ENCODE results near the gene SLC38A5. TPM values are rescaled to one million over a fixed set of nuclear protein-coding genes. Genes with fewer than 3 reads are reported as not detected.

SLC38A5 gene
- total RNA-seq, 1 experiment from 2014 or later = 50.6 TPM

GRCh38 chrX:48513670-48514069, 43.6 kb upstream of the SLC38A5 start:
- TF ChIP-seq E2F5 (CRISPR knock-in tag; IDR thresholded peaks at IDR 0.05) = no peak
- TF ChIP-seq ZNF532 (CRISPR knock-in tag; IDR thresholded peaks at IDR 0.05; ENCODE audit: borderline replicate concordance) = no peak
- no peak for TF ChIP-seq CREM (CRISPR knock-in tag; IDR thresholded peaks at IDR 0.05)
- no peak for TF ChIP-seq HMGA2 (CRISPR knock-in tag; IDR thresholded peaks at IDR 0.05)
- no peak overlapping the region for H3K4me3 Mint-ChIP-seq
- no peaks in the 10 kb centered on the region for H3K9me3 Mint-ChIP-seq
- POLR2A ChIA-PET = no interaction called here
- no peaks in the 10 kb centered on the region; the same call in none of the 2 replicates for H3K27me3 Mint-ChIP-seq (ENCODE audit: low read depth)
- peaks cover 7% of the 10 kb centered on the region for H3K4me1 Mint-ChIP-seq
- no peak overlapping the region for H3K27ac Mint-ChIP-seq
- ATAC-seq (no peak), DNase-seq (ENCODE audit: low spot score) (no peak)
- CTCF ChIA-PET = no interaction called here
- peaks cover 3% of the 10 kb centered on the region; the same call in 1 of the 2 replicates for H3K36me3 Mint-ChIP-seq

- peaks cover 3% of the 10 kb centered on the region; the same call in 1 of the 2 replicates for H3K36me3 Mint-ChIP-seq
- peaks cover 7% of the 10 kb centered on the region for H3K4me1 Mint-ChIP-seq
- H3K27me3 Mint-ChIP-seq (ENCODE audit: low read depth) = no peaks in the 10 kb centered on the region; the same call in none of the 2 replicates
- ChIA-PET CTCF (no interaction called here), POLR2A (no interaction called here)
- H3K27ac Mint-ChIP-seq = no peak overlapping the region
- H3K9me3 Mint-ChIP-seq = no peaks in the 10 kb centered on the region
- DNase-seq (ENCODE audit: low spot score) (no peak), ATAC-seq (no peak)
- H3K4me3 Mint-ChIP-seq = no peak overlapping the region
- no peak for TF ChIP-seq AR (CRISPR knock-in tag; IDR thresholded peaks at IDR 0.05)
- TF ChIP-seq JAZF1 (CRISPR knock-in tag; IDR thresholded peaks at IDR 0.05) = no peak
- TF ChIP-seq ELF4 (CRISPR knock-in tag; IDR thresholded peaks at IDR 0.05; ENCODE audit: low read depth) = no peak
- TF ChIP-seq MXD4 (CRISPR knock-in tag; IDR thresholded peaks at IDR 0.05; ENCODE audit: borderline replicate concordance) = no peak
- no peak for TF ChIP-seq GRHL2 (CRISPR knock-in tag; IDR thresholded peaks at IDR 0.05; ENCODE audit: insufficient replicate concordance, severe bottlenecking)
- no peak for TF ChIP-seq ZNF263 (CRISPR knock-in tag; IDR thresholded peaks at IDR 0.05; ENCODE audit: low read depth)
- TF ChIP-seq KAT7 (CRISPR knock-in tag; IDR thresholded peaks at IDR 0.05; ENCODE audit: borderline replicate concordance) = no peak
- TF ChIP-seq FOXP4 (CRISPR knock-in tag; IDR thresholded peaks at IDR 0.05) = no peak
- TF ChIP-seq STAT6 (CRISPR knock-in tag; conservative IDR thresholded peaks at IDR 0.05; ENCODE audit: low read depth) = no peak
- no peak for TF ChIP-seq ZNF121 (CRISPR knock-in tag; IDR thresholded peaks at IDR 0.05)
- no peak for TF ChIP-seq ARID4B (CRISPR knock-in tag; IDR thresholded peaks at IDR 0.05; ENCODE audit: borderline replicate concordance)
Observed at GRCh38 chrX:48512371-48512935, 42.4 kb upstream of the SLC38A5 start.
